GM12892 (cell line): ENCODE measurements around the gene IGF1R.

Experiments
- POLR2A ChIP-seq: IDR thresholded peaks from 2 replicates; pipeline ENCODE4 v1.6.1; 2011; ENCODE audit warnings: low read depth, low read length, control low read depth
- POLR2AphosphoS5 ChIP-seq: IDR thresholded peaks from 2 replicates; pipeline ENCODE4 v1.6.1; 2011; ENCODE audit warnings: low read depth, low read length, control low read depth
- TAF1 ChIP-seq: IDR thresholded peaks from 2 replicates; pipeline ENCODE4 v1.6.1; 2011; ENCODE audit warnings: low read depth, mild to moderate bottlenecking, control low read depth, low read length, borderline replicate concordance

DNA sequence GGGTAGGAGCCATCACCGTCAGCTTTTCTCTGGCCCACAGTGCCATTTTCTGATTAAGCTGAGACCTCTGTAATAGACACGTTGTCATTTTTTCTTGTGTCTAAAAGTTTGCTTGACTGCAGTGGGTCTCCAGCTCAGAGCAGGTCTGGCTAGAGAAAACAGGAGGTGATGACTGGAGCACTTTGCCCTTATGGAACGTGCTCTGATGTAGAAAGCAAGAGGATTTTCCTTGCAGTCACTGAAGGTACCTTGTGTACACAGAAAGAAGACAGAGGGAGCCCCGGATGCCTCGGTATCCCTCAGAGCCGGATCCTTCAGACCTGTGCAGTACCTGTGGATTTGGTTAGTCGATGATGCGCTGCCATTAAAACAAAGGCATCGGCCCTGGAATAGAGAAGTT, 76.2 kb downstream of the IGF1R start:
- no peak for TF ChIP-seq TAF1
- TF ChIP-seq POLR2A: no peak
- TF ChIP-seq POLR2AphosphoS5: no peak
